ENCODE measurements around the gene ANKK1. TPM values are rescaled to one million over a fixed set of nuclear protein-coding genes. Genes with fewer than 3 reads are reported as not detected.

The ANKK1 gene, protein sequence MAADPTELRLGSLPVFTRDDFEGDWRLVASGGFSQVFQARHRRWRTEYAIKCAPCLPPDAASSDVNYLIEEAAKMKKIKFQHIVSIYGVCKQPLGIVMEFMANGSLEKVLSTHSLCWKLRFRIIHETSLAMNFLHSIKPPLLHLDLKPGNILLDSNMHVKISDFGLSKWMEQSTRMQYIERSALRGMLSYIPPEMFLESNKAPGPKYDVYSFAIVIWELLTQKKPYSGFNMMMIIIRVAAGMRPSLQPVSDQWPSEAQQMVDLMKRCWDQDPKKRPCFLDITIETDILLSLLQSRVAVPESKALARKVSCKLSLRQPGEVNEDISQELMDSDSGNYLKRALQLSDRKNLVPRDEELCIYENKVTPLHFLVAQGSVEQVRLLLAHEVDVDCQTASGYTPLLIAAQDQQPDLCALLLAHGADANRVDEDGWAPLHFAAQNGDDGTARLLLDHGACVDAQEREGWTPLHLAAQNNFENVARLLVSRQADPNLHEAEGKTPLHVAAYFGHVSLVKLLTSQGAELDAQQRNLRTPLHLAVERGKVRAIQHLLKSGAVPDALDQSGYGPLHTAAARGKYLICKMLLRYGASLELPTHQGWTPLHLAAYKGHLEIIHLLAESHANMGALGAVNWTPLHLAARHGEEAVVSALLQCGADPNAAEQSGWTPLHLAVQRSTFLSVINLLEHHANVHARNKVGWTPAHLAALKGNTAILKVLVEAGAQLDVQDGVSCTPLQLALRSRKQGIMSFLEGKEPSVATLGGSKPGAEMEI
- total RNA-seq, result 1 to 10 TPM; 3.2 to 5.6 (median 4.8) TPM

DNA sequence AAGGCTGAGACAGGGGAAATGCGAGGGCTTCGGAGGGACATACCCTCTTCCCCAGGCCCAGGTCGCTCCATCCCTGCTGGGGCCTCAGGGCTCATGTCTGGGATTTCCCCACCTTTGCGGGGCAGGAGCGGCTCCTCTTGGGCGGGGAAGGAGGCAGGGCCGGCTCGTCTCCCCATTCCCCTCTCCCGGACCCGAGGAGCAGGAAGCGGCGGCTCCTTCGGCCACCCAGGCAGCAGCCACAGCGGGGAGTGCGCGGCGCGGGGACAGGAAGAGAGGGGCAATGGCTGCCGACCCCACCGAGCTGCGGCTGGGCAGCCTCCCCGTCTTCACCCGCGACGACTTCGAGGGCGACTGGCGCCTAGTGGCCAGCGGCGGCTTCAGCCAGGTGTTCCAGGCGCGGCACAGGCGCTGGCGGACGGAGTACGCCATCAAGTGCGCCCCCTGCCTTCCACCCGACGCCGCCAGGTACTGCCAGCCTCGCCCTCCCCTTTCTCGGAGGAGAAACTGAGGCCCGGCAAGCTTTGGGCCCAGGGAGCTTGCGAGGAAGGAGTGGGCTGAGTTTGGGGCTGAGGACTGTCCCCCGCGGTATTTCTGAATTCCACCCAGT lies at the start of gene ANKK1:
ANKK1 (plus strand) TSS at position 175 of the 607 bp plus-strand sequence; CDS start at position 281, 106 bp downstream.
- Histone ChIP-seq H3K36me3 (no peaks in the 10 kb centered on the region), H3K4me1 (peaks cover 19% of the 10 kb centered on the region), H3K9me3 (no peaks in the 10 kb centered on the region), H3K27me3 (peaks cover 9% of the 10 kb centered on the region), H3K4me3 (peak within 1 kb of the TSS; percentile 38), H3K27ac (no peak within 1 kb of the TSS)
- peak in 1 of 2 donors; percentile 72 for DNase-seq (ENCODE audit: low spot score in 2 of 2)
- TF ChIP-seq, protein P1, sequence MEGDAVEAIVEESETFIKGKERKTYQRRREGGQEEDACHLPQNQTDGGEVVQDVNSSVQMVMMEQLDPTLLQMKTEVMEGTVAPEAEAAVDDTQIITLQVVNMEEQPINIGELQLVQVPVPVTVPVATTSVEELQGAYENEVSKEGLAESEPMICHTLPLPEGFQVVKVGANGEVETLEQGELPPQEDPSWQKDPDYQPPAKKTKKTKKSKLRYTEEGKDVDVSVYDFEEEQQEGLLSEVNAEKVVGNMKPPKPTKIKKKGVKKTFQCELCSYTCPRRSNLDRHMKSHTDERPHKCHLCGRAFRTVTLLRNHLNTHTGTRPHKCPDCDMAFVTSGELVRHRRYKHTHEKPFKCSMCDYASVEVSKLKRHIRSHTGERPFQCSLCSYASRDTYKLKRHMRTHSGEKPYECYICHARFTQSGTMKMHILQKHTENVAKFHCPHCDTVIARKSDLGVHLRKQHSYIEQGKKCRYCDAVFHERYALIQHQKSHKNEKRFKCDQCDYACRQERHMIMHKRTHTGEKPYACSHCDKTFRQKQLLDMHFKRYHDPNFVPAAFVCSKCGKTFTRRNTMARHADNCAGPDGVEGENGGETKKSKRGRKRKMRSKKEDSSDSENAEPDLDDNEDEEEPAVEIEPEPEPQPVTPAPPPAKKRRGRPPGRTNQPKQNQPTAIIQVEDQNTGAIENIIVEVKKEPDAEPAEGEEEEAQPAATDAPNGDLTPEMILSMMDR (IDR thresholded peaks at IDR 0.05), result peak in 1 of 2 donors; percentile 29
- no peak for TF ChIP-seq EP300 (IDR thresholded peaks at IDR 0.05)
- WGBS, result 23% methylated on average over 13 of the region's 46 CpGs

DNA sequence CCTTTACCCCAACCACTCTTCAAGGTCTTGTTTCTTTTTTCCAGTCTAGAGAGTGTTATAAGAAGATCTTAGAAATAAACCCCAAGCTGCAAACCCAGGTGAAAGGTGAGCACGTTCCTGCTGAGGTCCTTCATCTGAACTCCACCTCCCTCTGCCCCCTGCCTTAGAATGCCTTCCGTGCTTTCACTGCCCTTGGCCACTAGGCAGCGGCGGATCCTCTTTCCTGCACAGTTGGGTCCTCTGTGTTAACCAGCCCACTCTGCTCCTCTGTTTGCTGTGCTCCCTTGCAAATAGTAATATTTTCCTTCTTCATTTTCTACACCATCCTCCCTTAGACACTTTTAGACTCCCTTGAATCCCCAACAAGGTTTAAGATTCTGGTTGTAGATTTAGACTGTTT lies 48.8 kb upstream of the ANKK1 start:
- Histone ChIP-seq H3K36me3 (peaks cover 80% of the 10 kb centered on the region), H3K27ac (no peak overlapping the region), H3K4me1 (no peaks in the 10 kb centered on the region), H3K9me3 (no peaks in the 10 kb centered on the region), H3K27me3 (no peaks in the 10 kb centered on the region), H3K4me3 (no peak overlapping the region)
- WGBS, result 81% methylated on average over 4 of the region's 4 CpGs
- TF ChIP-seq POLR2AphosphoS5 (IDR thresholded peaks at IDR 0.05), result no peak
- TF ChIP-seq, protein P1 (IDR thresholded peaks at IDR 0.05), result no peak
- no peak for TF ChIP-seq POLR2A (IDR thresholded peaks at IDR 0.05)
- no peak for TF ChIP-seq EP300 (IDR thresholded peaks at IDR 0.05)
- DNase-seq (ENCODE audit: low spot score in 2 of 2), result no peak

DNA sequence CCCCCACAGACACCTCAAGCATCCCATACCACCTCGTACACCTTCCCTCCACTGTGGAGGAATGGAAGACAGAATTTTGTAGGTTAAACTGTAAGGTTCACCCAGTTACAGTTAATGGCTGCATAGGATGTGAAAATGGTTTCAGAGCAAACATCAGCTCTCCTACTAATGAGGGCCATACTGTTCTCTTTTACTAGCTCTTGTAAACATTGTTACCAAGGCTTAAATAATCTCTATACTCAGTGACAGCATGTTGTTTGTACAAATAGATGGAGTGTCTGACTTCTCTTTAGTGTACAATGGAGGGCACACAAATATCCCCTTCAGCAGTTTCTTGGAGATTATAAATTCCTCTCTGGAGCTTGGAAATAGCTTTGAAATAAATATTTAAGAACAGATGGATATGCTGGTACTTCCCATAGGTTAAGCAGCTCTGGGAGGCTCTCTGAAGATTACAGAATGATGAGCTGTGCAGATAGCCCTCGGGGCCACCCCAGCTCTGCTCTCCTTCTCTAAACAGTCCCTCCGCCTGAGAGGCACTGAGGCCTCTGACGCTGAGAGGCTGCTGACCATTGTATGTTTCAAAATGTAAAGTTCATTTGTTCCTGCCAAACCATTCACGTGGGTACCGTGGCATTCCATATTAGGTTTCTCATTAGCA lies 47.5 kb upstream of the ANKK1 start:
- TF ChIP-seq POLR2A (IDR thresholded peaks at IDR 0.05) (no peak), EP300 (IDR thresholded peaks at IDR 0.05) (no peak), POLR2AphosphoS5 (IDR thresholded peaks at IDR 0.05) (no peak)
- TF ChIP-seq, protein P1 (IDR thresholded peaks at IDR 0.05), result no peak
- Histone ChIP-seq H3K9me3 (no peaks in the 10 kb centered on the region), H3K36me3 (peaks cover 78% of the 10 kb centered on the region), H3K4me1 (no peaks in the 10 kb centered on the region), H3K27ac (no peak overlapping the region), H3K4me3 (no peak overlapping the region), H3K27me3 (no peaks in the 10 kb centered on the region)
- no peak for DNase-seq (ENCODE audit: low spot score in 2 of 2)
- WGBS, result 88% methylated on average over 6 of the region's 6 CpGs

DNA sequence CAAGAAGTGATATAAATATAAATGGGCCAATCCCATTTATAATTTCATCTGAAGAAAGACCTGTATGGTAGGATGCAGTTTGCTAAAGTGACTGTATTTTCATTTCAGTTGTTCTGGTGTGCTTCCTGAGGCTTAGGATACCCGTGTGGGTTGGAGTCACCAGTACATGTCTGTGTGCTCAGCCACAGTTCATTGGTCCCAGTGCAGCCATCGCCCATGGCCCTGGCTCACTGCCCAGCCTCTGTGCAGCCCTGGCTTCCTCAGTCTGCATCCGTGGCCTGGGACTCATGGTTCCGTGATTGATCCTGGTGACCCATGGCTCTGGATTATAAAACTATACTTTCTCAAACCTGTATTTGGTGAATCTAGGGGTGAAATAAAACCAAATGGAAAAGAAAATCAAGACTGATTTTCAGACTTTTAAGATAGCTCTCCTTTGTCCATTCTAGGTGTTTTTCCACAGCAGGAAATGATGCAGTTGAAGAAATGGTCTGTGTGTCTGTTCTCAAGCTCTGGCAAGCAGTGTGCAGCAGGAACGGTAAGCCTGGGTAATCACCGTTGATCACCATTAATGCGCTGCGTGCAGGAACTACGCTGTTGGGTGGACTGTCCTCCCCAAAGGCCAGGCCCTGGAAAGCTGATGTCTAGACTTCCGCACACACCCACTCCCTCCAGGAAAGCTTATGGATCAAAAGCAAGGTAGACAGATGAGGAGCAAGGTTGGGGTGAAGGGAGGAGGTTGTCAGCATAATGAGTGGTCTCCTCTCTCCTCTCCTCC lies 46.0 kb upstream of the ANKK1 start:
- Histone ChIP-seq H3K27ac (no peak overlapping the region), H3K4me1 (no peaks in the 10 kb centered on the region), H3K36me3 (peaks cover 80% of the 10 kb centered on the region), H3K9me3 (no peaks in the 10 kb centered on the region), H3K4me3 (no peak overlapping the region), H3K27me3 (no peaks in the 10 kb centered on the region)
- TF ChIP-seq POLR2A (IDR thresholded peaks at IDR 0.05) (no peak), EP300 (IDR thresholded peaks at IDR 0.05) (no peak), POLR2AphosphoS5 (IDR thresholded peaks at IDR 0.05) (no peak)
- TF ChIP-seq, protein P1 (IDR thresholded peaks at IDR 0.05), result no peak
- 87% methylated on average over 10 of the region's 10 CpGs for WGBS
- no peak for DNase-seq (ENCODE audit: low spot score in 2 of 2)
